GM12872 (cell line): ENCODE measurements around the gene SEC31A.

Experiments
- CTCF ChIP-seq: IDR thresholded peaks from 3 replicates; pipeline ENCODE4 v1.5.1; 2011; ENCODE audit warnings: low read depth, mild to moderate bottlenecking, low read length, moderate library complexity; ENCODE audit not compliant: insufficient read depth

The SEC31A gene

GRCh38 chr4:82848706-82849105, 42.2 kb downstream of the SEC31A start:
- no peak for TF ChIP-seq CTCF

GRCh38 chr4:82842593-82842992, 48.4 kb downstream of the SEC31A start:
- peak; percentile 25; the same call in 1 of the 3 replicates for TF ChIP-seq CTCF

- no peak for TF ChIP-seq CTCF
Observed at GRCh38 chr4:82839624-82840023, 51.3 kb downstream of the SEC31A start.

GRCh38 chr4:82833696-82834313, 57.1 kb downstream of the SEC31A start:
- TF ChIP-seq CTCF: no peak

GRCh38 chr4:82825425-82825824, 65.5 kb downstream of the SEC31A start:
- TF ChIP-seq CTCF: no peak

- no peak for TF ChIP-seq CTCF
Observed at GRCh38 chr4:82823062-82823461, 67.9 kb downstream of the SEC31A start.

GRCh38 chr4:82820689-82821088, 70.3 kb downstream of the SEC31A start:
- TF ChIP-seq CTCF: no peak
